Measurements from ENCODE around the gene PDSS2. TPM values are rescaled to one million over a fixed set of nuclear protein-coding genes. Genes with fewer than 3 reads are reported as not detected.

PDSS2 gene
- polyA plus RNA-seq (2012; rRNA removed) = 5.6 and 6.3 TPM in 2 replicates
- 6.3 and 6.7 TPM in 2 replicates for polyA plus RNA-seq (2012; cell fraction: cytosol; rRNA removed)
- polyA plus RNA-seq (2012; cell fraction: nucleus; rRNA removed) = 2.3 and 4.4 TPM in 2 replicates

GRCh38 chr6:107459283-107460082, at the start of gene PDSS2:
TSS of gene PDSS2 (minus strand) at chr6:107459564. CDS start at chr6:107459285, 279 bp downstream.
- Histone ChIP-seq H3K4me1 (ENCODE audit: control insufficient read depth in 1 of 2, insufficient read depth in 2 of 2, low read depth in 1 of 2, low read length in 1 of 2) (peaks cover 5 to 8% of the 10 kb centered on the region in 2 experiments; a peak in 3 of 4 replicates), H3K4me2 (peak within 1 kb of the TSS; percentile 83), H3K9me2 (no peaks in the 10 kb centered on the region), H3F3A (replicated peaks; ENCODE audit: insufficient read depth) (peaks cover 5% of the 10 kb centered on the region), H3K27me3 (ENCODE audit: insufficient read depth) (no peaks in the 10 kb centered on the region), H3K36me3 (replicated peaks in 1 of 2; ENCODE audit: control insufficient read depth in 1 of 2, insufficient read depth in 2 of 2, low read length in 1 of 2) (no peaks in the 10 kb centered on the region), H4K20me1 (ENCODE audit: insufficient read depth) (no peaks in the 10 kb centered on the region), H3K9me3 (no peaks in the 10 kb centered on the region), H3K79me2 (ENCODE audit: insufficient read depth) (peaks cover 31% of the 10 kb centered on the region), H3K4me3 (ENCODE audit: low read depth in 2 of 2, low read length in 1 of 2) (peak within 1 kb of the TSS; percentile 97 to 98), H2AFZ (ENCODE audit: low read depth) (peak within 1 kb of the TSS; percentile 97), H3K9ac (peak within 1 kb of the TSS; percentile 76), H3K27ac (ENCODE audit: low read depth in 2 of 2, low read length in 1 of 2) (peak within 1 kb of the TSS; percentile 46 to 87; a peak in 3 of 4 replicates)
- CTCF ChIA-PET = interaction anchor here (0.6 to 3.3 kb wide), 17 partner anchors 10 to 346 kb away, joined by 3 to 35 read pairs (median 4); partner anchors contain the start of gene SOBP
- peak; percentile 96 for DNase-seq
- POLR2A ChIA-PET = interaction anchor here (0.7 to 2.3 kb wide), 15 partner anchors 8 to 432 kb away, joined by 3 to 21 read pairs (median 3); partner anchors contain the start of gene MTRES1
- WGBS (ENCODE audit: low lambda C conversion rate) = 2% methylated on average over 30 of the region's 46 CpGs
- TF ChIP-seq REST (IDR thresholded peaks at IDR 0.05; ENCODE audit: low read depth, low read length) = no peak
- peak; percentile 71 for TF ChIP-seq CTCF (IDR thresholded peaks at IDR 0.05)
- TF ChIP-seq GATA2 (CRISPR knock-in tag; IDR thresholded peaks at IDR 0.05) = peak; percentile 24
- TF ChIP-seq IRF3 (IDR thresholded peaks at IDR 0.05; ENCODE audit: low read depth, low read length) = no peak
- TF ChIP-seq PBX3 (IDR thresholded peaks at IDR 0.05) = no peak
- peak; percentile 15; the same call in 1 of the 2 replicates for TF ChIP-seq ELF1 (IDR thresholded peaks at IDR 0.05)
- TF ChIP-seq SIN3A (IDR thresholded peaks at IDR 0.05; ENCODE audit: borderline replicate concordance, low read depth, low read length) = peak; percentile 84; the same call in 1 of the 2 replicates
- peak; percentile 65; the same call in 1 of the 2 replicates for TF ChIP-seq RXRA (IDR thresholded peaks at IDR 0.05; ENCODE audit: borderline replicate concordance, low read depth)
- no peak for TF ChIP-seq ZBTB33 (IDR thresholded peaks at IDR 0.05; ENCODE audit: borderline replicate concordance, low read depth)
- peak; percentile 80 for TF ChIP-seq MXI1 (IDR thresholded peaks at IDR 0.05; ENCODE audit: low read depth, low read length)
- TF ChIP-seq TAF1 (IDR thresholded peaks at IDR 0.05; ENCODE audit: borderline replicate concordance, low read depth, low read length) = peak; percentile 92
- 0 out of 2 replicates have a peak, but pooled peaks have one; percentile 52 for TF ChIP-seq TEAD4 (IDR thresholded peaks at IDR 0.05; ENCODE audit: borderline replicate concordance, insufficient read depth)
- no peak for TF ChIP-seq TCF12 (IDR thresholded peaks at IDR 0.05)
- peak; percentile 15; the same call in 1 of the 2 replicates for TF ChIP-seq SMC3 (IDR thresholded peaks at IDR 0.05; ENCODE audit: low read depth, low read length)
- TF ChIP-seq USF1 (IDR thresholded peaks at IDR 0.05; ENCODE audit: borderline replicate concordance, low read depth) = no peak
- no peak for TF ChIP-seq NRF1 (IDR thresholded peaks at IDR 0.05; ENCODE audit: low read depth, low read length)
- peak; percentile 97 for TF ChIP-seq YY1 (IDR thresholded peaks at IDR 0.05; ENCODE audit: low read depth)
- TF ChIP-seq CHD2 (IDR thresholded peaks at IDR 0.05; ENCODE audit: low read length, partially characterized antibody) = peak; percentile 51
- no peak for TF ChIP-seq JUND (IDR thresholded peaks at IDR 0.05)
- no peak for TF ChIP-seq FOXJ3 (CRISPR knock-in tag; IDR thresholded peaks at IDR 0.05)
